GM18502 (cell line): ENCODE data around the gene FAM169A.
"Not testable (repeated sequence)": the region's sequence is repeated elsewhere in the genome, so short reads cannot be mapped to it uniquely, and the experiment has no call there.

ENCODE experiments used
- ATAC-seq: cut with Tn5 transposase; IDR thresholded peaks from one replicate; pipeline ENCODE4 v1.9.1; 2021; ENCODE audit warnings: mild to moderate bottlenecking; ENCODE audit not compliant: unreplicated experiment, poor library complexity

The FAM169A gene

GRCh38 chr5:74865804-74866595 is at the start of gene FAM169A:
Gene FAM169A (minus strand): TSS chr5:74866387. CDS start chr5:74841676, 24,711 bp downstream.
- peak; percentile 64 for ATAC-seq

GRCh38 chr5:74915488-74915887 is 49.3 kb upstream of the FAM169A start:
- ATAC-seq, result no peak

GRCh38 chr5:74911421-74911820 is 45.2 kb upstream of the FAM169A start:
- ATAC-seq, result not testable (repeated sequence)

- not testable (repeated sequence) for ATAC-seq
Observed at GRCh38 chr5:74909888-74910287, 43.7 kb upstream of the FAM169A start.

- not testable (repeated sequence) for ATAC-seq
Observed at GRCh38 chr5:74908237-74908636, 42.0 kb upstream of the FAM169A start.

GRCh38 chr5:74904713-74905112 is 38.5 kb upstream of the FAM169A start:
- not testable (repeated sequence) for ATAC-seq

- ATAC-seq, result no peak
Observed at GRCh38 chr5:74903165-74903787, 37.1 kb upstream of the FAM169A start.

- no peak for ATAC-seq
Observed at GRCh38 chr5:74897049-74897448, 30.9 kb upstream of the FAM169A start.

GRCh38 chr5:74895906-74896305 is 29.7 kb upstream of the FAM169A start:
- ATAC-seq, result no peak

- no peak for ATAC-seq
Observed at GRCh38 chr5:74894351-74894750, 28.2 kb upstream of the FAM169A start.

GRCh38 chr5:74892921-74893320 is 26.7 kb upstream of the FAM169A start:
- no peak for ATAC-seq

GRCh38 chr5:74889523-74890105 is 23.4 kb upstream of the FAM169A start:
- ATAC-seq, result peak; percentile 81

- no peak for ATAC-seq
Observed at GRCh38 chr5:74888117-74888516, 21.9 kb upstream of the FAM169A start.

GRCh38 chr5:74885170-74885569 is 19.0 kb upstream of the FAM169A start:
- ATAC-seq, result no peak

GRCh38 chr5:74882379-74883134 is 16.4 kb upstream of the FAM169A start:
- not testable (repeated sequence) for ATAC-seq

- ATAC-seq, result no peak
Observed at GRCh38 chr5:74877624-74878304, 11.6 kb upstream of the FAM169A start.

GRCh38 chr5:74875994-74876791 is 10.0 kb upstream of the FAM169A start:
- ATAC-seq, result no peak

GRCh38 chr5:74873525-74874249 is 7.5 kb upstream of the FAM169A start:
- ATAC-seq, result no peak
